GM21825 (cell line): ENCODE data around the gene COX4I2.
"Not testable (repeated sequence)": the region's sequence is repeated elsewhere in the genome, so short reads cannot be mapped to it uniquely, and the experiment has no call there.

Experiments used
- ATAC-seq: cut with Tn5 transposase; IDR thresholded peaks from one replicate; pipeline ENCODE4 v1.9.1; 2021; ENCODE audit warnings: mild to moderate bottlenecking, moderate library complexity; ENCODE audit not compliant: unreplicated experiment

COX4I2 gene

GRCh38 chr20:31648104-31648503 lies 10.4 kb downstream of the COX4I2 start:
- not testable (repeated sequence) for ATAC-seq

GRCh38 chr20:31652917-31653396 lies 15.2 kb downstream of the COX4I2 start:
- ATAC-seq: no peak

DNA sequence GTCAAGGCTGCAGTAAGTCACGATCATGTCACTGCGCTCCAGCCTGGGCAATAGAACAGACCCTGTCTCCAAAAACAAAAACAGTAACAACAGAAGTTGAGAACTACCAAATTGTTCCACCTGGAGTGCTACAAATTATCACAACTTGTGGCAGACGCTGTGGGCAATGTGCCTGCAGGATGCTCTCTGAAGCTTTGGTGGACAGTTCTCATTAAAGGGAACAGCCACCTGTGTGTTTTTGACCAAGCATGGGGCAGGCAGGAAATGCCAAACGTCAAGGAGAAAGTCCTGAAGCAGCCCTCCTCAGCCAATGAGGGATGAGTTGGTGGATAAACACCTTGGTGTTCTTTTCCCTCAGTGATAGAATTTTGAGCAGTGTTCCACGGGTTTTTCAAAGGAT lies 15.8 kb downstream of the COX4I2 start:
- no peak for ATAC-seq

- no peak for ATAC-seq
Observed at GRCh38 chr20:31654534-31654933, 16.8 kb downstream of the COX4I2 start.

- peak; percentile 54 for ATAC-seq
Observed at GRCh38 chr20:31661625-31662371, 24.1 kb downstream of the COX4I2 start.

- ATAC-seq: no peak
Observed at GRCh38 chr20:31662372-31662854, 24.7 kb downstream of the COX4I2 start.

DNA sequence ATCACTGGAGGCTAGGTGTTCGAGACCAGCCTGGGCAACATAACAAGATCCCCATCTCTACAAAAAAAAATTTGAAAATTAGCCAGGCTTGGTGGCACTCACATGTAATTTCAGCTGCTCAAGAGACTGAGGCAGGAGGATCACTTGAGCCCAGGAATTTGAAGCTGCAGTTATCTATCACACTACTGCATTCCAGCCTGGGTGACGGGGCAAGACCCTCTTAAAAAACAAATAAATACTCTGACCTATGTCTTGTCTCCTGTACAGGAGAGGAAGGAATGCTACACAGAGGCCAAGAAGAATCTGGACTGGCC lies 25.8 kb downstream of the COX4I2 start:
- ATAC-seq: no peak

DNA sequence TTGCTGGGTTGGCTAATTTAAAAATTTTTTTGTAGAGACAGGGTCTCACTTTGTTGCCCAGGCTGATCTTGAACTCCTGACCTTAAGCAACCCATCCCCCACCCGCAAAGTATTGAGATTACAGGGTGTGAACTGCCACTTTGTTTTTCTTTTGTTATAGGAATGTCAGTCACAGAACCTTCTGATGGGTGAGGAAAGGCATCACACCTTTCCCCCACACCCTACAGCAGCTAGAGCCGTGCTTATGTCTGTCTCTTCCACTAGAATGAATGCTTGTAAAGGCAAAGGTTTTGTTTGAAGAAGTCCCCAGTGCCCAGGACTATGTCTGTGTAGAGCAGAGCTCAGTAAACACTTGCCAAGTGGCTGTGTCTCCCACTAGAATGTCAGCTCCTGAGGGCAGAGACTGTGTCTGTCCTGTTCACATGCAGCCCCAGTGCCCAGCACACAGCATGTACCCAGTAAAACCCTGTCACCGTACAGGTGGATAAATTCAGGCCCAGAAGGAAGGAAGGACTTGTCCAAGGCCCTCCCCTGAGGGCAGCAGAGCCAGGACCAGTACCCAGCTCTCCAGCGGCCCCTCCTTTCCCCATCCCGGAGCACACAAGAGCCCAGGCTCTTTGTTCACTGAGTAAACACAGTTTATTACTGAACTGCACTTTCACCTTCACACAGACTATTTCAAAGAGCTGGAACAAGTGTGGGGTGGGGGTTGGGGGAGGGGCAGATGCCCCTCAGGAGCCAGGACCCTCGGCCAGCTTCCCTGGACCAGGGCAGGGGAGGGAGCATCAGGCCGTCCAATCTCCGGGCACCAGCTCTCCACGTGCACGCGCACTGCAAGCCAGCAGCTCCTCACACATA lies 26.4 kb downstream of the COX4I2 start:
- no peak for ATAC-seq

DNA sequence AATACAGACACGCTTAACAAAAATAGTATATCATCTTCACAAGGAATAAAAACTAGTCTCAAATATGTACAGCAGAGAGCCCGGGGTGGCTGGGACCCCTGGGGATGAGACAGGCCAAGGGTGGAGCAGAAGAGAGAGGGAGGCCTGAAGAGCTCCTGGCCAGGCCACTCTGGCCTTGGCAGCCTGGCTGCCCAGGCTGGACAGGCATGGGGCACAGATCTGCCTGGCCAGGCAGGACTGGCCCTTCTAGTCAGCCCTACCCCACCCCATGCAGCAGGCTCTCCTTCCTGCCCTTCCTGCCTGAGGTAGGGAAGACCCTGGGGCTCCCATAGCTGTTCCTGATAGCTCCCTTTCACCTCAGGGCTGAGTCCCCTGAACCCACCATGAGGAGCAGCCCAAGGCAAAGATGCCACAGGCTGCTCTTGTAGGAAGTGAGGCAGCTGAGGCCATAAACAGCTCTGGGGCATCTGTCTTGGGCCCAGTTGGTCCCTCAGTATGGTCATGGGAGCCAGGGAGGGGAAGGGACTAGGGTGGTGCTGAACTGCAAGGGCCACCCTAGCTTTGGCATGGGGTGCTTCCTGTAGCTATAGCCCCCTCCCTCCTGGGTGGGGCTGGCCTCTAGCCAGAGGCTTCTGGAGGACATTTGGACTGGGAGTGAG lies 27.1 kb downstream of the COX4I2 start:
- no peak for ATAC-seq

DNA sequence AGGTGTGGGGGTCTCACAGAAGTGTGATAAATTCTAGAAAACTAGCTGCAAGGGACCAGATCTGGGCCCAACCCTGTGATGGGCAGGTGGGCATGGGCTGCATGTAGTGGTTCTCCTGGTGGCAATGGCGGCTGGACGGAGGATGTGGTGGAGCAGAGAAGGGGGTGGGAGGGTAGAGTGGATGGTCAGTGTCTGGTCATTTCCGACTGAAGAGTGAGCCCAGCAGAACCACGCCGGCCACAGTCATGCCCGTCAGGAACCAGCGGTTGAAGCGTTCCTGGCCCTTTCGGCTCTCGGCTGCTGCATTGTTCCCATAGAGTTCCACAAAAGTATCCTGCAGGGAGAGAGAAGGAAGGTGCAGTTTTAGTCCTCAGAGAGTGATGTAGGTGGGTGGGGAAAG lies 28.0 kb downstream of the COX4I2 start:
- no peak for ATAC-seq

DNA sequence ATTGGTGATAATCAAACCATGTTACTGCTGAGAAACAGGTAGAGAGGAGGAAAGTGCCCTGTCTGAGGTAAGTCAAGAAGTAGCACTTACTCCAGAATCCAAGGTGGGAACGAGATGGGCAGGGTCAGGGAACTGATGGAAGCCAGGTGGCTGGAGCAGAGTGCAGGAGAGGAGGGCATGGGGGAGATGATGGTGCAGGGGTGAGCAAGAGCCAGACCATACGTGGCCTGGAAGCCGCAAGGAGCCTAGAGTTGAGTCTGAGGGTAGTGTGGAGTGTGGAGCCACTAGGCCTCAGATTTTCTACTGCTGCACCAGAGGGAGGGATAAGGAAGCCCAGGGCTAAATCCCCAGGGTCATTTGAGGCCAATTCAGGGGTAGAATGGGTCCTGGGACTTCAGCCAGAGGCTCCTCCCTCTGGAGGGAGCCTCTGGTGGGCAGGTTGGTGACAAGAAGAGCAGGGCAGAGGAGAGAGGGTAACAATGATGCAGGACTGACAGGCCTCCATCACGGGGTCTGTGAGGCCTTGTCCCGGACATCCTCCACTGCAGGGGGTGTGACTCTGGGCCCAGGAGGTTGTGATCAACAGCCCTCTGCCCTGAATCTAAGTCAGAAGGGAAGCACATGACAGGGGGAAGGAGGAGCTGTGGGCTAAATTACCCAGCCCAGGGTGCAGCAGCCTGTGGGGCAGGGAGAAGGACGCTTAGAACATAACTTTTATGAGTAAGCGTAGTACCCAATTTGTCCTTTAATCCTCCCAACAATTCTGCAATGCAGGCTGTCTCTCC lies 28.7 kb downstream of the COX4I2 start:
- no peak for ATAC-seq

DNA sequence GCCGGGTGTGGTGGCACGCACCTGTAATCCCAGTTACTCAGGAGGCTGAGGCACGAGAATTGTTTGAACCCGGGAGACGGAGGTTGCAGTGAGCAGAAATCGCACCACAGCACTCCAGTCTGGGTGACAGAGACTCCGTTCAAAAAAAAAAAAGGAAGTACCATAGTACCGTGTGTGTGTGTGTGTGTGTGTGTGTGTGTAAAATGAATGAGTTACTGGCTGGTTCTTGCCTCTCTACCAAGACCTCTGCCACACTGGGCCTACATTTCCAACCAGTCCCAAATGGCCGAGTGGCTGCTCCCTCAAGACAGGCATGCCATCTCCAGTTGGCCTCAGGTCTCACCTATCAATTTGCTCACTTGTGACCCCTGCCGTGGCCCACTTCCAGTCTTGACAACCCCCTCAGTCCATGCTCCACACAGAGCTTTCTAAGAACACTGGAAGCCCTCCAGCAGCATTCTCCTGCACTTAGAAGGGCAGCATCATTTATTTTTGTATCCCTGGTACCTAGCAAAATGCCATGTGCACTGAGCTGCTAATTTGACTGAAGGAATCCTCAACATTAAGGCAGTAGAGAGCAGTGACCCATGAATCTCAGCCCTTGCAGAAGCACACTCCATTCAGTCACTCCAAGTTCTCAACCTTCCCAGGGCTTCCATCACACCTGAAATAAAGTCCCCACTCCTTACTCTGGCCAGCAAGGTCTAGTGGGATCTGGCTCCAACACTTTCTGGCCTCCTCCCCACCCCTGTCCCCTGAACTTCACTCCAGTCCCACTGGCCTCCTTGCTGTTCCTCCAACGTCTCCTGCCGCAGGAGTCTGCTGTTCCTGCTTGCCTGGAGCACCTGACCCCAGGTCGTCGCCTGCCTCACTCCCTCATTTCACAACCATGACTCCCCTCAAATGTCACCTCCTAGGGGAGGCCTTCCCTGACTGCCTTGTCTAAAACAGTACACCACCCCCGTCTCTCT lies 29.9 kb downstream of the COX4I2 start:
- no peak for ATAC-seq

GRCh38 chr20:31668944-31669343 lies 31.2 kb downstream of the COX4I2 start:
- ATAC-seq: not testable (repeated sequence)

DNA sequence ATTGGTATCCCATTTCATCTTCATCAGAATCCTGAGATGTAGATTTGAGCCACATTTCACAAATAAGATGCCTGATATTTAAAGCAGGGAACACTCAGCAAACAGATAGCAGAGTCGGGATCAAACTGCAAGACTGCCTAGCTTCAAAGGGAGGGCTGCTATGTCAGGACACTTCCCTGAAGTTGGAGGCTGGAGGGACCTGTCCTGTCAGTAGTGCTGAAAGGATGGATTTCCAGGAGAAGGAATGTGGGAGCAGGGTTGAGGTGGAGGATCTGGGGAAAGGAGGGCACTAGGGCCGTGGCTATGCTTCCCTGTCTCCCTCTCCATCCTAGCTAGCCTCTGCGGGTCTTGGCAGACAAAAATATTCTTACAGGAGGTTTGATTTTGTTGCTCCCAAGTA lies 32.2 kb downstream of the COX4I2 start:
- ATAC-seq: no peak

DNA sequence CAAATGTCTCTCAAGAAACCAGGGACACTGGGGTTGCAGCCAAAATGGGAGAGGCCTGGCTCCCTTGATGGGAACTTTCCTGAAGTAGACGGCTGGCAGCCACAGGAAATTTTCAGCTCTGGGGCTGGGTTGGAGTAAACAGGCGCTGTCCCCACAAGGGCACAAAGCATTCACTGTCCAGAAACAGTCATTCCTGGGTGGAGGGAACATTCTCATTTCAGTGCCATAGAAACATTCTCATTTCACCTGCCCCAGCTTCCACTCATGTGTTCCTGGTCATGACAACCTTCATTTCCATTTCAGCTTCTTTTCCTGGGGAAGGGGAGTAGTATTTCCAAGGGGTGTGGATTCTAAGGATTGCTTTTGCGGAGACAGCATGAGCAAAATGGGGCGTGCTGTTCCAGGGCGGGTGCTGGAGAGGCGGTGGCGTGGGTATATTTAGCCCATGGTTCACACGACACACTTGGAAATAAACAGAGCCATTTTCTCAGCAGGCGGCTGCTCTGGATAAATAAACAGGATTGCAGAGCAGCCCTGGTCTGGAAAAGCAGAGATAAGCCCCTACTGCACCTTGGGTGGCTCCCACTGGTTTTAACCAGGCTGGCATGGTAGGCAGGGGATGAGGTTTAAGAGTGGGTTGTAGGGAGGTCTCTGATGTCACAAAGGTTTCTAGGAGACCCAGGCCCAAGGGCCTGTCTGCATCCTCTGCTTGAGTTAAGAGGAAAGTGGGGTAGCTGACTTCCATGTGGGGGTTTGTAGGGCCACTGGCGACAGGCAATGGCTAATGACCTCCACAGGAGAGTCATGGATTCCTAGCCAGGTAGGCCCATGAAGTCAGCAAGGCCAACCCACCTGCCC lies 32.9 kb downstream of the COX4I2 start:
- no peak for ATAC-seq

DNA sequence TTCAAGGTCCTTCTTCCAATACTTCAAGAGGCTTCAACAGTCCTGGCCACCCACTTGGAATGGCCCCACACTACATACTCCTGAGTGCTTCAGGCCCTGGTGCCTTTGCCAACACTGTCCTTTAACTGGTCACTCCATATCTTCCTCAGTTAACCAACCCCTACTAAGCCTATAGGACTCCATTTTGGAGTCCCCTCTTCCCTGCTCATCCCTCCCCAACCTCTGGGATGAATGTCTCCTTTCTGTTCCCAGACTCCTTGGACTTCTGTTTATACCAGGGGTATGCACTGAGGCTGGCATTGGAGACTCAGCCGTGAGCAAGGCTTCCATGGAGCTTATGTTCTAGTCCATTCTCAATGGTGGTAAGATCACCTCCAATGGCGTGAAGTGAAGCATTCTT lies 33.6 kb downstream of the COX4I2 start:
- no peak for ATAC-seq

DNA sequence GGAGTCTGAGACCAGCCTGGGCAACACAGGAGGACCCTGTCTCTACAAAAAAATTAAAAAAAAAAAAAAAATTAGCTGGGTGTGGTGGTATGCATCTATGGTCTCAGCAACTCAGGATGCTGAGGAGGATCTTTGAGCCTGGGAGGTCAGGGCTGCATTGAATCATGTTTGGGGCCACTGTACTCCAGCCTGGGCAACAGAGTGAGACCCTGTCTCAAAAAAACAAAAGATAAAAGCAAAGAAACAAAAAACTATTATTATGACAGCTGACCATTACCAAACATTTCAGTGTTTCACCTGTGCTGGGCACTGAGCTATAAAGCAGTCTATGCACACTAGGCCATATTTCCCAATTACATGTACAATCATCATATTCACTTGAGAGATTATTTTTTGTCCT lies 35.7 kb downstream of the COX4I2 start:
- ATAC-seq: no peak

DNA sequence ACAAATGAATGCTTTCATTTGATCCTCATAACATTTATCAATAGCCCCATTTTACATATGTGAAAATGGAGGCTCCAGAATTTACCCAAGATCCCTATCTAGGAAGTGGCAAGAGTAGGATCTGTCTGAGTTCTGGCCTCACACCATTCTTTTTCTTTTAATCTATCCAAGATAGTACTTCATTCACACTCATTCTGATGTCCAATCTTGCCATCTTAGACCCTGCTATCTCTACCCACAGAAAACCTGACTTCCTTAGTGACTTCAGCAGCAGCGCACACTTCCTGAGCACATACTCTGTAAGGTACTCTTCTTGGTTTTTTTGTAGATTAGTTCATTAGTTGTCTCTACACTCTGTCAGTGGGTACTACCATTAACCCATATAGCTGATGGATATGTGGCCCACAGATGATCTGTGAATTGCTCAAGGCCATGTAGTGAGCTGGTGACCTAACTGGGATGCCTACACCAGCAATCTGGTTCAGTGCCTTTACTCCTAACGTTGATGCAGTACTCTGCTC lies 36.3 kb downstream of the COX4I2 start:
- ATAC-seq: no peak
